HG02840 (cell line): ENCODE results near the gene RPP25L.

Experiments
- ATAC-seq: cut with Tn5 transposase; IDR thresholded peaks from one replicate; pipeline ENCODE4 v1.9.1; 2021; ENCODE audit warnings: mild to moderate bottlenecking, moderate library complexity, moderate number of reproducible peaks; ENCODE audit not compliant: unreplicated experiment, low FRiP score

The RPP25L gene

GRCh38 chr9:34588671-34589635 is 22.9 kb downstream of the RPP25L start:
- no peak for ATAC-seq

- no peak for ATAC-seq
These were observed 24.6 kb downstream of the RPP25L start for GRCh38 chr9:34587271-34587670.

DNA sequence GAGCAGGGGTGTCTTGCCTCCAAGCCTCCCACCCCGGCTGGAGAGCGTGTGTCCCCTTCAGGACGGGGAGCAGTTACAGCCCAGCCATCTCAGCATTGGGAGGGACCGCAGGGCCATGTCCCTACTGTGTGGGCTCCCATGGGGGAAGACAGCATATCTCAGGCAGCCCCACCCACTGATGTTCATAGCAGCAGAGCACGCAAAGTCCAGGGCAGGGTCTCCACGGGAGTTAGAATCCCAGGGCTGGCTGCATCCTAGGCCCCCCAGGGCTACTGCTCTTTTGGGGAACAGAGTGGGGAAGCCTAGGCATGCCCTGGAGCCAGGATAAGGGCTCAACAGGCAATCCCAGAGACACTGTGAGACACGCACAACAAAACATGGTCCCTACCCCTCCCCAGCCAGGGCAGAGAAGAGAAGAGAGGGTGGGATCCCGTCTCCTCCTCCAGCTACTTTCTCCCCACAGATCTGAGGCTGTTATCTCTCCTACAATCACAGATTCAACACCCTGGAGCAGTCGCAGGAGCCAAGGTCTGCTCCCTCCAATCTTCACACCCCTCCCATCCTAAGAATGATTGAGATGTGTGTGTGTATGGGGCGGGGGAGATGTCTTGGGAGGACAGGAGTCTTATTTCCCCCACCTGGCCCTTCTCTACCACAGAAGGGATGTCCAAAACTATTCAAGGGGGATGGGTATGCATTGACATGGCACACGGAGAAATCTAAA is 25.8 kb downstream of the RPP25L start:
- ATAC-seq = no peak

DNA sequence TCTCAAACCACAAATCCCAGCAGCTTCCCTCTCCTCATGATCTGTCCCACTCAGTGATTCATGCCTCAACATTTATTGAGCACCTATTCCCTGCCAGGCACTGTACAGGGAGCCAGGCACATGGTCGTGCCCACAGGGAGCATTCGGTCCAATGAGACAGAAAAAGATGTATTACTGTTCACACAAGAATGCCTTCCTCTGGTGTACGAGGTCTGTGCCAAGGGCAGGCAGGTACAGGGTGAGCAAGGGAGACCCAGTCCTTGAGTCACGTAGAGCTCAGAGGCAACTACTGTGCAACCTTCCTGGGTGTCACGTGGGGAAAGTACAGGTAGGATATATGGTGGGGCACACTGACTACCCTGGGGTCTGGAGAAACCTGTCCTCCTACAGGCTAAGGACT is 26.9 kb downstream of the RPP25L start:
- ATAC-seq = no peak

GRCh38 chr9:34582787-34583186 is 29.1 kb downstream of the RPP25L start:
- ATAC-seq = no peak

GRCh38 chr9:34581318-34581717 is 30.6 kb downstream of the RPP25L start:
- ATAC-seq = no peak

- ATAC-seq = no peak
These were observed 31.5 kb downstream of the RPP25L start for GRCh38 chr9:34580358-34580757.

GRCh38 chr9:34579808-34580163 is 32.1 kb downstream of the RPP25L start:
- no peak for ATAC-seq

DNA sequence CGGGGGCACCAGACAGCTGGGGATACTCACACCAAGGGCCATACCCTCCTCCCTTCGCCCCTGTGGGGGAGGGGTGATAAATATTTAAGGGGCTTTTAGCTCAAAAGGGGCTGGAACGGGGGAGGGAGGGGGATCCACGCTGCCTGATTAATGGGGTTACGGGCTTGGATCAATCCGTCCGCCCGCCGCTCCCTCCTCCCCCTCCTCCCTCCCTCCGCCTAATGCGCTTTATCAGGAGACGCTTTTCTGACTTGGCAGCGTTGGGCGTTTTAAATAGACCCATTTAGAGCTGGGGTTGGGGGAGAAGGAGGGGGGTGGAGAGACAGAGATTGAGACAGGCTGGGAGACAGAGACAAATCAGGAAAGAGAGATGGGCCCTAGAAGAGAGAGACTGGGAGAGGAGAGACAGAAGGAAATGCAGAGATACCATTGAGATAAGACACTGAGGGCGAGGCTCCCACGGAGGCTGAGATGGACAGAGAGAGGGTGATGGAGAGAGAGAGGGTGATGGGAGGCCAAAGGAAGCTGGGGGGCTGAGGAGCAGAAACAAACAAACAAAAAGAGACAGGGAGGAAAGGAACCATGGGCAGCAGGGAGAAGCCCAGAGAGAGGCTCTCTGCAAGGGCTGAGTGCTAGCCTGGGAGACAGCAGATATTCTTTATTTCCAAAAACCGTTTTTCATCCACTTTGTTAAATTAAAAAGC is 32.6 kb downstream of the RPP25L start:
- ATAC-seq = no peak

DNA sequence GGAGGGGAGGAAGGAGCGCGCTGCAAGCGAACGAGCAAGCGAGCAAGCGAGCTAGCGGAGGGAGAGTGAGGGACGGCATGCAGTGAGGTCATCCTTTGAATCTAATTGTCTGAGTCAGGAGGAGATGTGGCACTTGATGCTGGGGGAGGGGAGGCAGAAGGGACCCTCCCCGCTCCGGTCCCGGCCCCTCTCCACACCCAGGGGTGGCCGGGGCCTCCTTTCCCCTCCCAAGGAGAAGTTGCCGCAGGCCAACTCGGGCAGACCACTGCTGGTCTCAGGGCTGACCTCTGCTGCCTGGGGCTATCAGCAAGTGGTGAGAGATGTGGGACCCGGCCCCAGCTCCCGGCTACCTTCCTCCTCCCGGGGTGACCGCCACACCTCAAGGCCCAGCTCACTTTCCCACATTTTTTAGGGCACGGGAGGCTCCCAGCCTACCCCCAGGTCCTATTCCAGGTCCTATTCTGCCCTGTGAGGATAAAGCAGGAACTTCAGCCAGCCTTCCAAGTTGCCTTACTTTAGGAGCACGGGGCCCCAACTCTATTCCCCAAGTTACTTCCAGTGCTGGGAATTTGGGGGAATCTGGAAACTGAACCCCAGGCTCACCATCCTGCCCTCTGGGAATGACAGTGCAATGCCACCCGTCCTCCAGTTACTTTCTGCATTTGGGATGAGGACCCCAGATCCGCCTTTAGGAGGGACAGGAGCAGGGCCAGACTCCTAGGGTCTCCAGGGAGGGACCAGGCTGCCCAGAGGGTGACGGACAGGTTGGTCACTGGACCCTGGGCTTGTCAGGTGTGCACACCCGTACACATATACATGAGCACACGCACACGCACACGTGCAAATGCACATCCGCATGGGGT is 33.4 kb downstream of the RPP25L start:
- ATAC-seq = no peak

GRCh38 chr9:34577400-34578240 is 34.3 kb downstream of the RPP25L start:
- ATAC-seq = no peak

DNA sequence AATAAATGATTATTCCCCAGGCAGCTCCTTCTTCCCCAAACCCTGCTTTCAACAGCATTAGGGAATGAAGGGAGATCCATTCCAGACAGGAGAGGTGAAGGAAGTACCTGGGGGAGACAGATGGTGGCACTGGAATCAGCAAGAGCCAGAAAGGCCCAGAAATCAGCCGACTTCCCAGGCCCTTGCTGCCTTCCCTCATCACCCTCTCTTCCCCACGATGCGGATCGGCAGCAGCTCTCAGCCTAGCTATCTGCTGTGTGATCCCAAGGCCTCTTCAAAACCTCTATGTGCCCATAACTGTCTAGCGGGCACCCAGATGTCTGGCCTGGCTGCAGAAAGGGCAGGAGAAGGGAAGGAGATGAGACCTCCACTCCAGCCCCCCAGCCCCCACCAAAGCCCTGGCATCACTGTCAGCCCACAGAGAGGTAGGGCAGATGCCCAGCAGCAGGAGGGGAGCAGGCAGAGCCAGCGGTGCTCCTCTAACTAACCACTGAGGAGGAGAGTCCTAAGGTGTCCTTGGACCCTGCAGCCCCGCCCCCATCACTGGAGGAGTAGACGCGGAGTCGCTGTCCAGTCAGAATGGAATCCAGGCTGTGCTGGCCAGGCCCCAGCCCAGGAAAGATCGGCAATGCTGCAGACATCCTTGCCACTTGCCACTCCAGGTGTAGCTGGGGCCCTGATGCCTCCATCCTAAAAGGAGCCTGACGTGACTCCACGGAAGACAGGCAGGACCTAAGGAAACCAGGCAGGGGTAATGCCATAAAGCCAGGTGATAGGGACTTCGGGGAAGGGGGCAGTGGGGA is 35.1 kb downstream of the RPP25L start:
- no peak for ATAC-seq

DNA sequence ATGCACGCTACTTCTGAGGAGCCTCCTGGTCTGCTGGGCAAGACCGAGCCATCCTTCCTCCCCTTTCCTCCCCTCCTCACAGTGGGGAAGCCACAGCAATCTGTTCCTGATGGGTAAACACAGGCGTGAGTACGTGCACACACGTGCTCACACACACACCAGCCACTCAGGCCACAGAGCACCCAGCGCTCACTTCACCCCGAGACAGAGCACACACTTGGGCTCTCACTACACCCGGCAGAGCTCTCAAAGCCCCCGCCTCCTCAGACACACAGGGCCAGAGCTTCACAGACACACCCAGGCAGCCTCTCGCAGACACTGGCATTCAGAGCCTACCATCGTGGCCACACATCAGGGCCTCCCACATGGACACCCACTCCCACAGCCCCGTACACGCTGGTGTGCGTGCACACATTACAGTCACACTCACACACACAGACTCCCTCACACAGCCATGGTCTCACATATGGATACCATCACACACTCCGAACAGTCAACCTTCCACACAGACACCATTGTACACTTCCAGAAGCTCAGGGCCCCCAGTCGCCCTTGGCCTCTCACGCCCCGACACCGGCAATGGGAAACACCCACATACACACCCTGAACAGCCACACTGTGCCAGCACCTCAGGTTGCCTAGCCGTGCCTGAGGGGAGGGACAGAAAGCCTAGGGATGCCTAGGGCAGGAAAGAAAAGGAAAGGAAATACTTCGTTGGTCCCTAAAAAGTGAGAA is 35.9 kb downstream of the RPP25L start:
- no peak for ATAC-seq

GRCh38 chr9:34575241-34575640 is 36.7 kb downstream of the RPP25L start:
- ATAC-seq = no peak

DNA sequence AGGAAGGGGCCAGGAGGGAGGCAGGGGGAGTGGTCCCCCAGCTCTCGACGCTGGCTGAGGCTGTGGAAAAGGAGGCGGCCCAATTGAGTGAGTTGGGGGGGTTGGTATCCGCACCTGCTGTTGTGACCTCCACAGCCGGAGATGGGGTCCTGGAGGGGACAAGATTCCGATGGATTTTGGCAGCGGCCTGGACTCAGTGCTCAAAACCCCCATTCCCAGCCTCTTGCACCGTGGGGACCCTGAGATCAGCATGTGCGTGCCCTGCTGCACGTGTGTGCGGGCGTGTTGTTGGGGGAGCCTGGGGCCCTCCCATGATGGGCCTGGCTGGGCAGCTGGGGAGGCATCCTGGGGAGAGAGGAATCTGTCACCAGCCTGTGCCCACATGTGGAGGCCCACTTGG is 37.3 kb downstream of the RPP25L start:
- no peak for ATAC-seq

- no peak for ATAC-seq
These were observed 38.1 kb downstream of the RPP25L start for GRCh38 chr9:34573599-34574325.

- no peak for ATAC-seq
These were observed 39.3 kb downstream of the RPP25L start for GRCh38 chr9:34572628-34573027.
